Tibial nerve (tissue), 4 donors: ENCODE data around the gene ART5. TPM values are rescaled to one million over a fixed set of nuclear protein-coding genes. Genes with fewer than 3 reads are reported as not detected.
"Not testable (repeated sequence)": the region's sequence is repeated elsewhere in the genome, so short reads cannot be mapped to it uniquely, and the experiment has no call there.

ENCODE experiments used
- DNase-seq, 2 donors: peaks; one replicate each; pipeline ENCODE4 v3.0.0-alpha.2; 2019; ENCODE audit warnings: low spot score in 2 of 2
- H3K27ac ChIP-seq, 4 donors: fragments of 200-600 bp; sonication (generic) in 3 of 4; one replicate each; pipeline ENCODE4 v1.5.1; 2017 to 2019; ENCODE audit warnings: mild to moderate bottlenecking in 1 of 4
- H3K27me3 ChIP-seq, 2 donors: fragments of 200-600 bp; sonication (generic) in 1 of 2; one replicate each; pipeline versions ENCODE4 v1.5.1 to v1.6.0; 2017 to 2019
- H3K36me3 ChIP-seq, 3 donors: fragments of 200-600 bp; sonication (generic); one replicate each; pipeline ENCODE4 v1.5.1; 2018 to 2019
- H3K4me1 ChIP-seq, 4 donors: fragments of 200-600 bp; sonication (generic) in 3 of 4; one replicate each; pipeline ENCODE4 v1.5.1; 2017 to 2019
- H3K4me3 ChIP-seq, 4 donors: fragments of 200-600 bp; sonication (generic) in 3 of 4; one replicate each; pipeline ENCODE4 v1.5.1; 2017 to 2019; ENCODE audit warnings: mild to moderate bottlenecking in 1 of 4, moderate library complexity in 1 of 4
- H3K9me3 ChIP-seq, 4 donors: fragments of 200-600 bp; sonication (generic) in 3 of 4; one replicate each; pipeline ENCODE4 v1.5.1; 2017 to 2019
- CTCF ChIP-seq, 5 experiments: fragments of 200-600 bp in 3 of 5; fragments of 450-650 bp in 2 of 5; sonication (generic) in 3 of 5; IDR thresholded peaks; one replicate each; pipeline ENCODE4 v1.5.1; 2016 to 2019; ENCODE audit warnings: antibody characterized with exemption in 5 of 5, mild to moderate bottlenecking in 3 of 5, moderate library complexity in 2 of 5
- EP300 ChIP-seq, 2 donors: sonication (generic); formaldehyde crosslinking; IDR thresholded peaks; one replicate each; pipeline ENCODE4 v1.6.1; 2017; ENCODE audit warnings: antibody characterized with exemption in 2 of 2, mild to moderate bottlenecking in 1 of 2
- POLR2A ChIP-seq, 2 donors: fragments of 450-650 bp; IDR thresholded peaks; one replicate each; pipeline ENCODE4 v1.6.1; 2017; ENCODE audit warnings: antibody characterized with exemption in 2 of 2, mild to moderate bottlenecking in 2 of 2, moderate library complexity in 2 of 2
- WGBS, 2 donors: methylation state at CpG; one replicate each; pipeline ENCODE4 v1.1.5; 2018; 5-methylcytosine and 5-hydroxymethylcytosine counted together
- total RNA-seq, 4 donors: library from RNA; depleted of rRNA; stranded (reverse); fragments of >200 nt; gene quantifications; one replicate each; pipeline ENCODE4 v1.1.0, GENCODE V29; 2016

The ART5 gene
- total RNA-seq, 4 donors from 2014 or later, result not detected

- H3K4me1 ChIP-seq, result no peaks in the 10 kb centered on the region
- TF ChIP-seq CTCF (IDR thresholded peaks at IDR 0.05) (peak; percentile 51 to 80 (median 56)), POLR2A (IDR thresholded peaks at IDR 0.05) (no peak), EP300 (IDR thresholded peaks at IDR 0.05) (no peak)
- H3K27ac ChIP-seq, result no peak overlapping the region
- no peaks in the 10 kb centered on the region for H3K36me3 ChIP-seq
- H3K9me3 ChIP-seq, result peaks cover 0 to 8% (median 0%) of the 10 kb centered on the region in 4 donors
- H3K27me3 ChIP-seq, result no peaks in the 10 kb centered on the region
- DNase-seq, result peak in 1 of 2 donors; percentile 46
- WGBS, 2 donors, result 52 to 66% methylated on average over 7 of the region's 7 CpGs
- H3K4me3 ChIP-seq, result no peak overlapping the region
These were observed 32.2 kb downstream of the ART5 start for GRCh38 chr11:3609416-3610265.

- 81 to 86% methylated on average over 5 of the region's 5 CpGs for WGBS, 2 donors
- Histone ChIP-seq H3K27me3 (no peaks in the 10 kb centered on the region), H3K9me3 (no peaks in the 10 kb centered on the region)
These were observed 36.0 kb downstream of the ART5 start for GRCh38 chr11:3605771-3606203.

GRCh38 chr11:3605283-3605662, 36.5 kb downstream of the ART5 start:
- no peaks in the 10 kb centered on the region for H3K36me3 ChIP-seq
- H3K27me3 ChIP-seq, result no peaks in the 10 kb centered on the region
- no peak for DNase-seq
- WGBS, 2 donors, result 88 to 89% methylated on average over 3 of the region's 3 CpGs
- TF ChIP-seq EP300 (IDR thresholded peaks at IDR 0.05), result no peak
- no peak for TF ChIP-seq POLR2A (IDR thresholded peaks at IDR 0.05)
- TF ChIP-seq CTCF (IDR thresholded peaks at IDR 0.05), result no peak
- no peak overlapping the region for H3K4me3 ChIP-seq
- no peak overlapping the region for H3K27ac ChIP-seq
- no peaks in the 10 kb centered on the region for H3K9me3 ChIP-seq
- H3K4me1 ChIP-seq, result no peaks in the 10 kb centered on the region

More at GRCh38 chr11:3605771-3606203, 36.0 kb downstream of the ART5 start:
- H3K4me1 ChIP-seq, result no peaks in the 10 kb centered on the region
- H3K4me3 ChIP-seq, result no peak overlapping the region
- TF ChIP-seq POLR2A (IDR thresholded peaks at IDR 0.05) (no peak), CTCF (IDR thresholded peaks at IDR 0.05) (no peak), EP300 (IDR thresholded peaks at IDR 0.05) (no peak)
- DNase-seq, result no peak
- no peaks in the 10 kb centered on the region for H3K36me3 ChIP-seq
- no peak overlapping the region for H3K27ac ChIP-seq

- DNase-seq, result no peak
- Histone ChIP-seq H3K4me1 (no peaks in the 10 kb centered on the region), H3K9me3 (no peaks in the 10 kb centered on the region), H3K27ac (no peak overlapping the region), H3K4me3 (no peak overlapping the region), H3K27me3 (no peaks in the 10 kb centered on the region), H3K36me3 (no peaks in the 10 kb centered on the region)
- TF ChIP-seq POLR2A (IDR thresholded peaks at IDR 0.05) (no peak), EP300 (IDR thresholded peaks at IDR 0.05) (no peak), CTCF (IDR thresholded peaks at IDR 0.05) (no peak)
- 42 to 45% methylated on average over 3 of the region's 3 CpGs for WGBS, 2 donors
These were observed 37.6 kb downstream of the ART5 start for GRCh38 chr11:3604167-3604566.

- WGBS, 2 donors, result 79 to 90% methylated on average over 10 of the region's 10 CpGs
These were observed 41.6 kb downstream of the ART5 start for GRCh38 chr11:3600201-3600600.

GRCh38 chr11:3597743-3598142, 44.0 kb downstream of the ART5 start:
- H3K9me3 ChIP-seq, H3K27me3 ChIP-seq, H3K36me3 ChIP-seq, H3K4me1 ChIP-seq, H3K4me3 ChIP-seq, H3K27ac ChIP-seq, DNase-seq: not testable (repeated sequence)
- WGBS, 2 donors, result 93 to 94% methylated on average over 15 of the region's 15 CpGs

More at GRCh38 chr11:3600201-3600600, 41.6 kb downstream of the ART5 start:
- H3K9me3 ChIP-seq, H3K4me1 ChIP-seq, DNase-seq, H3K27ac ChIP-seq, H3K36me3 ChIP-seq, H3K27me3 ChIP-seq, H3K4me3 ChIP-seq: not testable (repeated sequence)

- not testable (repeated sequence) for H3K4me1 ChIP-seq, DNase-seq, H3K27me3 ChIP-seq, H3K27ac ChIP-seq, H3K9me3 ChIP-seq, H3K4me3 ChIP-seq, H3K36me3 ChIP-seq
- WGBS, 2 donors, result 90 to 94% methylated on average over 24 of the region's 24 CpGs
These were observed 50.5 kb downstream of the ART5 start for GRCh38 chr11:3591326-3591725.

GRCh38 chr11:3590193-3590592, 51.6 kb downstream of the ART5 start:
- 58 to 79% methylated on average over 2 of the region's 2 CpGs for WGBS, 2 donors
- not testable (repeated sequence) for H3K27me3 ChIP-seq, DNase-seq, H3K4me1 ChIP-seq, H3K27ac ChIP-seq, H3K4me3 ChIP-seq, H3K36me3 ChIP-seq, H3K9me3 ChIP-seq

GRCh38 chr11:3588776-3589175, 53.0 kb downstream of the ART5 start:
- not testable (repeated sequence) for H3K27ac ChIP-seq, H3K4me3 ChIP-seq, H3K4me1 ChIP-seq, H3K9me3 ChIP-seq, H3K36me3 ChIP-seq, DNase-seq, H3K27me3 ChIP-seq
- 80 to 86% methylated on average over 1 to 8 of the region's 11 CpGs for WGBS, 2 donors
